HG02840 (cell line): Measurements from ENCODE around the gene MACO1.
"Not testable (repeated sequence)": the region's sequence is repeated elsewhere in the genome, so short reads cannot be mapped to it uniquely, and the experiment has no call there.

Source experiments
- ATAC-seq: cut with Tn5 transposase; IDR thresholded peaks from one replicate; pipeline ENCODE4 v1.9.1; 2021; ENCODE audit warnings: mild to moderate bottlenecking, moderate library complexity, moderate number of reproducible peaks; ENCODE audit not compliant: unreplicated experiment, low FRiP score

Gene MACO1

DNA sequence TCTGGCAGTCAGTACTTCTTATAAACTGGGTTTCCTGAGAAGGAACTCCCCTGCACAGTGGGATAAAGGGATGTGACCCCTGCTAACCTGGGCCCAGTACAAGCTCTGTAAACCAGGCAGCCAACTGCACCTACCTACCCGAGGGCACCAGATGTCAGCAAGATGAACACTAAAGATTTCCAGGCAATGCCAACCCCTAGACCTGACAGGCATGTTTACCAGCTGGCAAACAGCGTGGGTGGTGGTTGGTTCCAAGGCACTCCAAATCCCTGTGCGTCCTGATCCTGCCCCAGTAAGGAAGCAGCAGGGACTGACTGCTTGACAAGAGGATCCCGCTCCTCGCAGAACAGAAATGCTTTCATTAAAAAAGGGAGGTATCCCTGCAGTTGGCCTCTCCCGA, 7.5 kb upstream of the MACO1 start:
- ATAC-seq = not testable (repeated sequence)

GRCh38 chr1:25425098-25426085, 5.3 kb upstream of the MACO1 start:
- ATAC-seq = no peak

DNA sequence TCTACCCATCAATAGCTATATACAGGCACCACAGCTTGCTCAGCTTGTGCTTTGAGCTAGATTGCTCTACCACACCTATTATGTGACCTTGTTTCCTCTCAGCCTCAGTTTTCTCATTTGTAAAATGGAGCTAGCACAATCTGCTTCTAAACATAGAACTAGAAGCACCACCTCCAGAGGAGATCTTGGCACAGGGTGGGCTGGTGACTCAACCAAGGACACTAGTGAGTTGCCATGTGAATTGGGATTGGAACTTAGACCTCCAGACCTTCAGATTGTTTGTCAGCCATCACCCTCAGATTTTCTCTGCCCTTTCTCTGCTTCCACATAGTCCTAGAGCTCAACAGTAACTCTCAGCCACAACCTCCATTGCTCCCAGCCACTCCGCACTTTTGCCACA, 3.0 kb upstream of the MACO1 start:
- ATAC-seq = no peak

DNA sequence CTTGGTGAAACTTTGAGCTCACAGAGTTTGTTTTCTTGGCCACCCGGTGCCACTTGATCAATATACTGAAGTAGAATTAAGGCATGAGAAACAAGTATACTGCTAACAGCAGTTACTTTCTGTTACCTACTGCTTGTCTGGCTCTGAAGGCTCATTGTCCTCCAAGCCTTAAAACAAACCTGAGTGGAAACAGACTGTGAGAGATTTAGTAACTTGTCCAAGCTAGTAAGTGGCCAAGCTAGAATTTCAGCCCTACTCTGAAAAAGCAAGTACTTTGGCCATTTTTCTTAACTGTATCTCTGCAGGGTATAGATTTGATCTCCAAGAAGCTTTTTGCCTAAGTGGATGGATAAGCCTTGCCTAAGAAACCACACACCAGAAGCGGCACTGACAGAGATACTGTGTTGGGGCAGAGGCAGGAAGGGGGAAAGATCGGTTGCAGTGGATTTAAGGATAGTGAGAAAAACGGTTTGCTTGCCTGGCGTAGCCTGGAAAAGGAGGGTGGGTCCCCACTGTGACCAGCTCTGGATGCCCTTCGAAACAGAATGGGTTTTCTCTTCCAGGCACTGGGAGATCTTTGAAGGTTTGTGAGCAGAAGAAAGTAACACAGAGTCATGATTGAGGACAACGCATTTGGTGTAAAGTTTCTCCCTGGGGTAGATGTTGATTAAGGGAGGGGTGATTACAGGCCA, 2.1 kb upstream of the MACO1 start:
- no peak for ATAC-seq

DNA sequence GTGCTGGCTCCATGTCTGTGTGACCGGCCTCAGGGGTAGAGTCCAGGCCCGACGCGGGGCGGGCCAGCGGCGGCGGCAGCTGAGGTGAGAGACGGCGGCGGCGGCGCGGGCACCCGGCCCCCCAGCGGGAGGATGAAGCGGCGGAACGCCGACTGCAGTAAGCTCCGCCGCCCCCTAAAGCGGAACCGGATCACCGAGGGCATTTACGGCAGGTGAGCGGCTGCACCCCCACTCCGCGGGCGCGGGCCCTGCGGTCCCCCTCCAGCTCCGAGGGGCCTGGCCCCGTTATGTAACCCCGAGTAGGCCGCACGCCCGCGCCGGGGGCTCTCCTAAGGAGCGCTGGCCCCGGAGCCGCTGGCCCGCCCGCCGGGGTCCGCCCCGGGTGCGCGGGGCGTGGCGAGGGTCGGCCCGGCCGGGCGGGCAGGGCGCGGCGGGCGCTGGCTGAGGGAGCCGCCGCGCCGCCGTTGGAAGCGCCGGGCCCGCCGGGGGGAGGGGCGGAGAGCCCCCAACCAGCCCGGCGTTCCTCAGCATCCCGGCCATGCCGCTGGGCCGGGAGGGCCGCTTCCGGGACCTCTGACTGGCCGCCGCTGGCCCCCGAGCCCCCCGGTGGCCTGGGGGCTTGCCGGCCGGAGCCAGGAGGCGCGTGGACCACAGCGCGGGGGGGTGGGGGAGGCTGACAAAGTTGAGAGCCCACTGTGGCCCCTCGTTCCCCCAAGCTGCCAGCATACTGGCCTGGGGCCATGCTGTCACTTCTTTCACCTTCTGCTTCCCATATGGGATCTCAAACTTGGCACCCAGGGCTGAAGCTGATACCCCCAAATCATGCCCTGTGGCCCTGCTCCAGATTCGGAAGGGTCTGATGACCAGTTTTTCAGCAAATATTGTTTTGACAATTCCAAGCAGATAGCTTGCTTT, 527 bp downstream of the MACO1 start:
- ATAC-seq = peak; percentile 27

DNA sequence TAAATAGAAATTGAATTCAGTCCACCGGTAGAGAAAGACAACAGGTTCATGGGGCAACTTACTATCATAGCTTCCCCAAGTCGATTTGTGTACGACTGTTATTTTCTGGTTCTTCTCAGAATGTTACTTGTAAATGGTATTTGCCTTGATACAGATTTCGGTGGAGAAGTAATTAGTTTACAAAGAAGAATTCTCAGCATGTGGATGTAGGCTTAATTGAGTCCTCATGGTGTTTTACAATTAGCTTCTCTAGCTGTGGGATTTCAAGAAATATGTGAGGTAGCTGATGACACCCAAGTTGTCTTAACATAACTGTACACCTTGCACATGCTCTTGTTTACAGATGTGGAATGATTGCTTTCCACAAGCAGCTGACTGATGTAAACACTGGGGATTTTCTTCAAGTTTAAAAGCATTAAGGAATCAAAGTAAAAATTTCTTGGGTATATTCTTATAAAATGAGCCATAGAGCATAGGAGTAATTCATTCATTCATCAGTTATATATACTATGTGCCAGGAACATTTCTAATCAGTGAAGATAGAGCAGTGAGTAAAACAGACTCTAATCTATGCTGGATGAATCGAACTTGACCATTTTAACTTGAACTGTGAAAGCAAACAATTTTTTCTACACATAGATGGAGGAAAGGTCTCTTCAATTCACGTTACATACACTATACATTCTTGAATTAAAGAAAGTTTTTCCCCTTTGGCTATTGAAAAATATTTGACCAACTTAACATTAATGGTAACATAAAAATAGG, 1.4 kb downstream of the MACO1 start:
- no peak for ATAC-seq

DNA sequence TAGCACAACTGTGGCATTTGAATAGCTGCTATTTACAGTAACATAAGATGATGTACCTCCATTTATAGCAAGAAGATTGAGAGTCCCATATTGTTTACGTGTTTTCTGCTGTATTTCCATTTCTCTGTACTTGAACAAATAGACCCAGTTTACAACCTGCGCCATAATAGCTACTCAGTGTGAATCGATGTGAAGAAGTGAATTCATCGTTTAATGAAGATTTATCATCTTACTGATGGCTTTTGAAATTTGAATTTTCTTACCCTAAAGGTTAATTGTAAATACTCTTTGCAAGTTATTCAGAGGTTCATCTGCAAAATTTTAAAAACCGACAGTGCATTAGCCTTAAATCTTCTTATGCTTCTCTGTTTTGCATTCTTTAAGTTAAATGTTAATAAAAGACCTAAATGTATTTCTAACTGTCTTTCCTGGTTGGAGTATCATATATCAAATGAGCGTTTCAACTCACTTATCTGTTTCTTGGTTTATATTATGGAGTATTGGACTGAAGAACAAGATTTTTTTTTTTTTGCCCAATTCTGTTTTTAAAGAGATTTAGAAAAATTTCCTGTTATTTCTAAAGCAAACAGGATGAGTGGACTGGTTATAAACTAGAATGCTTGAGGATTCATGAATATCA, 2.2 kb downstream of the MACO1 start:
- no peak for ATAC-seq

DNA sequence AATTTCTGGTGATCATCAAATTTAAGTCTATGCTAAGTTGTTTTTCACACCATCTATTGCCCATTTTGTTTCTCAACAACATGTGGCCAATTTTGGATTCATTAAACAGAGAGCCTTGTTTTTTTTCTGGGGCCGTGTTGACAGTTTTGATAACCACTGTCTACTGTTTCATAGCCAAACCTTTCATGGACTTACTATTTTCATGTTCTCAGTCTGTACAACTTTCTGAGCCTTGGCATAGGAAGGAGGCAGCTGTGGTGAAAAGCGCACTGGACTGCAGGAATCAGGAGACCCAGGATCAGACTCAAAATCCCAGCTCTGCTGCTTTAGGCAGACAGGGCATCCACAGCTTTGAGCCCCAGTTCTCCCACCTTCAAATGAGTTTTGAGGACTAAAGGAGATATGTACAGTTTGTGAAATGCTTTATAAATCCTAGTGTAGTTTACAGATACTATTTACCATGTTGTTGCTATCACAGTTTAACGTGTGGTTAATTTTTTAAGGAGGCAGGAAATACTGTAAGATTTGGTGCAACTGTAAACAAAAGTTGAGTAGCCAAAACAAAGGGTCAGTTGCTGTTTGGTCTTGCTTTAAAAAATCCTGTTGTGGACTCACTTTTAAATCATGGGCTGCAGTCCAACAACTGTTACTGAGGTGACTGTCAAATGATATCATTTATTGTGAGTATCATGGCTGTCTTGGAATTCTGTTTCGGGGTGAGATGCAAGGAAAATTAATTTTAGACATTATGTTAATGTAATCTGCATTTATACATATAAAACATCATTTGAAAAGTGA, 2.9 kb downstream of the MACO1 start:
- no peak for ATAC-seq

GRCh38 chr1:25435397-25436108, 4.9 kb downstream of the MACO1 start:
- ATAC-seq = no peak

GRCh38 chr1:25437672-25438071, 7.0 kb downstream of the MACO1 start:
- ATAC-seq = no peak

GRCh38 chr1:25439287-25439686, 8.6 kb downstream of the MACO1 start:
- no peak for ATAC-seq

GRCh38 chr1:25442178-25442577, 11.5 kb downstream of the MACO1 start:
- ATAC-seq = no peak

- no peak for ATAC-seq
Measured at GRCh38 chr1:25443030-25443699, 12.5 kb downstream of the MACO1 start.

GRCh38 chr1:25444604-25445003, 13.9 kb downstream of the MACO1 start:
- not testable (repeated sequence) for ATAC-seq

- ATAC-seq = no peak
Measured at GRCh38 chr1:25445993-25446538, 15.4 kb downstream of the MACO1 start.

DNA sequence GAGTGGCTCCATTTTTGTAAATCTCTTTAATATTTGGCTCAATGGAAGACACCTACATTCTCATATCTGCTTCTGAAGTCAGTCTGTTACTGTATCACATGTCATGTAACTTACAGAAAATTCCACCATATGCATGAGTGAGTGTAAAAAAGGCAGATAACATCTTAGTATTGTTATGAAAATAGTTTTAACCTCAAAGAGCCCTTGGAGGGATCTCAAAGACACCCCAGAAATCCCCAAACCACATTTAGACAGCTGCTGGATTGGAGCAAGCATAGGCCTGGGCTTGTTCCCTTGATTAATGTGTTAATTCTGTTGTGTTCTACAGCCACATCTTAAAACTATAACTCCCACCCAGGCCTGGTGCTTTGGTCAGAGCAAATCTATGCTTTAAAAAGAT, 16.9 kb downstream of the MACO1 start:
- no peak for ATAC-seq

GRCh38 chr1:25450891-25451290, 20.2 kb downstream of the MACO1 start:
- ATAC-seq = no peak
